GM23338 (cell line): ENCODE data around the gene P4HTM. TPM values are rescaled to one million over a fixed set of nuclear protein-coding genes. Genes with fewer than 3 reads are reported as not detected.

ENCODE experiments used
- ATAC-seq: fragments of 200-7000 bp; cut with Tn5 transposase; 3 replicates; pipeline ENCODE4 v1.9.1; 2020
- DNase-seq: peaks from one replicate; pipeline ENCODE4 v3.0.0-alpha.2; 2015; ENCODE audit warnings: low spot score
- H2AFZ ChIP-seq: fragments of 200-600 bp; sonication (generic); 2 replicates; pipeline ENCODE4 v1.8.0; 2016; ENCODE audit warnings: antibody characterized with exemption, mild to moderate bottlenecking, moderate library complexity
- H3F3A ChIP-seq: fragments of 200-600 bp; sonication (generic); replicated peaks from 2 replicates; pipeline ENCODE4 v1.8.0; 2017; ENCODE audit warnings: antibody characterized with exemption, mixed run types, low read depth
- H3K27ac ChIP-seq: fragments of 200-600 bp; sonication (generic); 2 replicates; pipeline ENCODE4 v1.6.1; 2016; ENCODE audit warnings: low read depth
- H3K27me3 ChIP-seq: fragments of 200-600 bp; sonication (generic); 2 replicates; pipeline ENCODE4 v1.8.0; 2016; ENCODE audit warnings: mild to moderate bottlenecking, mixed run types, moderate library complexity; ENCODE audit not compliant: insufficient read depth
- H3K36me3 ChIP-seq: fragments of 200-600 bp; sonication (generic); 2 replicates; pipeline ENCODE4 v1.8.0; 2016; ENCODE audit warnings: mild to moderate bottlenecking; ENCODE audit not compliant: insufficient read depth
- H3K4me1 ChIP-seq: fragments of 200-600 bp; sonication (generic); 2 replicates; pipeline ENCODE4 v1.8.0; 2016; ENCODE audit warnings: mild to moderate bottlenecking, moderate library complexity; ENCODE audit not compliant: insufficient read depth
- H3K4me2 ChIP-seq: fragments of 200-600 bp; sonication (generic); 2 replicates; pipeline ENCODE4 v1.7.1; 2017; ENCODE audit warnings: mixed run types
- H3K4me3 ChIP-seq: fragments of 200-600 bp; sonication (generic); 2 replicates; pipeline ENCODE4 v1.6.1; 2016; ENCODE audit warnings: mixed run types
- H3K79me2 ChIP-seq: fragments of 200-600 bp; sonication (generic); replicated peaks from 2 replicates; pipeline ENCODE4 v1.8.0; 2017; ENCODE audit warnings: mild to moderate bottlenecking; ENCODE audit not compliant: insufficient read depth
- H3K9me2 ChIP-seq: fragments of 200-600 bp; sonication (generic); 2 replicates; pipeline ENCODE4 v1.8.0; 2017; ENCODE audit not compliant: insufficient read depth
- H4K20me1 ChIP-seq: fragments of 200-600 bp; sonication (generic); replicated peaks from 2 replicates; pipeline ENCODE4 v1.8.0; 2017; ENCODE audit warnings: mild to moderate bottlenecking; ENCODE audit not compliant: insufficient read depth
- H3K27ac Mint-ChIP-seq: 2 replicates; pipeline ENCODE4 v1.8.0; 2020; ENCODE audit warnings: inconsistent platforms, mild to moderate bottlenecking, moderate library complexity, mixed read lengths
- H3K27me3 Mint-ChIP-seq: 3 replicates; pipeline ENCODE4 v1.8.0; 2022; ENCODE audit warnings: low read depth, mild to moderate bottlenecking, moderate library complexity, mixed read lengths, inconsistent platforms; ENCODE audit not compliant: insufficient read depth, poor library complexity
- H3K36me3 Mint-ChIP-seq: 3 replicates; pipeline ENCODE4 v1.8.0; 2021; ENCODE audit warnings: low read depth, mild to moderate bottlenecking, inconsistent platforms, moderate library complexity, mixed read lengths
- H3K4me1 Mint-ChIP-seq: 3 replicates; pipeline ENCODE4 v1.8.0; 2020; ENCODE audit warnings: mild to moderate bottlenecking, inconsistent platforms, mixed read lengths
- H3K4me3 Mint-ChIP-seq: 3 replicates; pipeline ENCODE4 v1.8.0; 2021; ENCODE audit warnings: moderate library complexity, mild to moderate bottlenecking, inconsistent platforms, mixed read lengths
- H3K9me3 Mint-ChIP-seq: 3 replicates; pipeline ENCODE4 v1.8.0; 2020; ENCODE audit warnings: moderate library complexity, mild to moderate bottlenecking, inconsistent platforms, mixed read lengths
- CREB1 ChIP-seq: fragments of 250-450 bp; sonication (Bioruptor Pico); IDR thresholded peaks from 2 replicates; pipeline ENCODE4 v1.5.0; 2020; ENCODE audit warnings: low read depth, mild to moderate bottlenecking, moderate library complexity
- EZH2 ChIP-seq: fragments of 200-600 bp; sonication (generic); IDR thresholded peaks from one replicate; pipeline ENCODE4 v1.8.0; 2017; ENCODE audit warnings: antibody characterized with exemption, mild to moderate bottlenecking, low read depth; ENCODE audit not compliant: unreplicated experiment
- EZH2phosphoT487 ChIP-seq: fragments of 200-600 bp; sonication (generic); IDR thresholded peaks from one replicate; pipeline ENCODE4 v1.8.1; 2018; ENCODE audit warnings: antibody characterized with exemption; ENCODE audit not compliant: unreplicated experiment
- JUNB ChIP-seq: IDR thresholded peaks from one replicate; pipeline ENCODE4 v1.6.1; 2016; ENCODE audit warnings: antibody characterized with exemption; ENCODE audit not compliant: unreplicated experiment
- NANOG ChIP-seq: IDR thresholded peaks from 2 replicates; pipeline ENCODE4 v1.6.1; 2016; ENCODE audit warnings: antibody characterized with exemption, borderline replicate concordance
- POLR2AphosphoS5 ChIP-seq: IDR thresholded peaks from 2 replicates; pipeline ENCODE4 v1.6.1; 2016; ENCODE audit warnings: antibody characterized with exemption, low read depth
- STAT1 ChIP-seq: IDR thresholded peaks from one replicate; pipeline ENCODE4 v1.6.1; 2016; ENCODE audit warnings: antibody characterized with exemption; ENCODE audit not compliant: unreplicated experiment
- ZNF114 ChIP-seq: fragments of 250-450 bp; sonication (Bioruptor Pico); IDR thresholded peaks from 2 replicates; pipeline ENCODE4 v1.5.0; 2020; ENCODE audit warnings: mild to moderate bottlenecking, moderate library complexity
- ZNF331 ChIP-seq: fragments of 250-450 bp; sonication (Bioruptor Pico); IDR thresholded peaks from 2 replicates; pipeline ENCODE4 v1.5.0; 2020; ENCODE audit warnings: low read depth, mild to moderate bottlenecking, moderate library complexity
- polyA plus RNA-seq: library from polyadenylated mRNA; unstranded; fragments of >200 nt; fragmentation: Nextera tagmentation; extraction: Ambion mirVana; gene quantifications from 2 replicates; pipeline ENCODE4 v1.2.1, GENCODE V29; 2016
- total RNA-seq: library from RNA; depleted of rRNA; stranded (reverse); fragments of >200 nt; shearing (Covaris generic); gene quantifications from 2 replicates; pipeline ENCODE4 v1.2.3, GENCODE V29; 2014
- TF ChIP-seq, protein P1 (sequence below): IDR thresholded peaks from one replicate; pipeline ENCODE4 v1.6.1; 2018; ENCODE audit warnings: antibody characterized with exemption; ENCODE audit not compliant: unreplicated experiment
- TF ChIP-seq, protein P2 (sequence below): IDR thresholded peaks from 2 replicates; pipeline ENCODE4 v1.6.1; 2016; ENCODE audit warnings: antibody characterized with exemption
- TF ChIP-seq, protein P3 (sequence below), 2 experiments: fragments of 200-600 bp in 1 of 2; sonication (generic) in 1 of 2; conservative IDR thresholded peaks; 2 replicates each; pipeline versions ENCODE4 v1.5.1 to v1.6.1; 2016 to 2017; ENCODE audit warnings: antibody characterized with exemption in 2 of 2, low read depth in 2 of 2, mild to moderate bottlenecking in 2 of 2, moderate library complexity in 1 of 2

P4HTM gene
- total and polyA plus RNA-seq, 2 experiments from 2014 or later, result 15.9 to 28.7 TPM

DNA sequence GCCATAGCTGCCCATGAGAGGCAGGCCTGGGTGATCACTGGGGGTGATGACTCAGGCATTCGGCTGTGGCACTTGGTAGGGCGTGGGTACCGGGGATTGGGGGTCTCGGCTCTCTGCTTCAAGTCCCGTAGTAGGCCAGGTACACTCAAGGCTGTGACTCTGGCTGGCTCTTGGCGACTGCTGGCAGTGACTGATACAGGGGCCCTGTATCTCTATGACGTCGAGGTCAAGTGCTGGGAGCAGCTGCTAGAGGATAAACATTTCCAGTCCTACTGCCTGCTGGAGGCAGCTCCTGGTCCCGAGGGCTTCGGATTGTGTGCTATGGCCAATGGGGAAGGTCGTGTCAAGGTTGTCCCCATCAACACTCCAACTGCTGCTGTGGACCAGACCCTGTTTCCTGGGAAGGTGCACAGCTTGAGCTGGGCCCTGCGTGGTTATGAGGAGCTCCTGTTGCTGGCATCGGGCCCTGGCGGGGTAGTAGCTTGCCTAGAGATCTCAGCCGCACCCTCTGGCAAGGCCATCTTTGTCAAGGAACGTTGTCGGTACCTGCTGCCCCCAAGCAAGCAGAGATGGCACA lies 22.5 kb downstream of the P4HTM start (continued):
- TF ChIP-seq CREB1, result no peak

DNA sequence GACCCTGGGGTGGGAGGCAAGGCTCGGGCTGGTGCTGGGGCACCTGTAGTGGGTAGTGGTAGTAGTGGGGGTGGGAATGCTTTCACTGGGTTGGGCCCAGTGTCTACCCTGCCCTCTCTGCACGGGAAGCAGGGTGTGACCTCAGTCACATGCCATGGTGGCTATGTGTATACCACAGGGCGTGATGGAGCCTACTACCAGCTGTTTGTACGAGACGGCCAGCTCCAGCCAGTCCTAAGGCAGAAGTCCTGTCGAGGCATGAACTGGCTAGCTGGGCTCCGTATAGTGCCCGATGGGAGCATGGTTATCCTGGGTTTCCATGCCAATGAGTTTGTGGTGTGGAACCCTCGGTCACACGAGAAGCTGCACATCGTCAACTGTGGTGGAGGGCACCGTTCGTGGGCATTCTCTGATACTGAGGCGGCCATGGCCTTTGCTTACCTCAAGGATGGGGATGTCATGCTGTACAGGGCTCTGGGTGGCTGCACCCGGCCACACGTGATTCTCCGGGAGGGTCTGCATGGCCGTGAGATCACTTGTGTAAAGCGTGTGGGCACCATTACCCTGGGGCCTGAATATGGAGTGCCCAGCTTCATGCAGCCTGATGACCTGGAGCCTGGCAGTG lies 23.2 kb downstream of the P4HTM start:
- Mint-ChIP-seq H3K4me3 (no peak overlapping the region), H3K27ac (no peak overlapping the region), H3K9me3 (peaks cover 2% of the 10 kb centered on the region; the same call in 2 of the 3 replicates), H3K36me3 (peaks cover 64% of the 10 kb centered on the region), H3K4me1 (peaks cover 16% of the 10 kb centered on the region), H3K27me3 (peaks cover 16% of the 10 kb centered on the region)
- Histone ChIP-seq H3K9me2 (no peaks in the 10 kb centered on the region), H3K79me2 (peaks cover 47% of the 10 kb centered on the region), H3K36me3 (peaks cover 19% of the 10 kb centered on the region), H2AFZ (no peak overlapping the region), H3K27me3 (no peaks in the 10 kb centered on the region), H3F3A (peaks cover 26% of the 10 kb centered on the region; the same call in 1 of the 2 replicates), H3K27ac (no peak overlapping the region), H3K4me1 (peaks cover 6% of the 10 kb centered on the region), H3K4me3 (no peak overlapping the region), H3K4me2 (no peak overlapping the region), H4K20me1 (peaks cover 36% of the 10 kb centered on the region)
- DNase-seq (no peak), ATAC-seq (no peak)
- TF ChIP-seq STAT1, result no peak
- no peak for TF ChIP-seq EZH2phosphoT487
- no peak for TF ChIP-seq ZNF114 (CRISPR knock-in tag)
- TF ChIP-seq, protein P1, sequence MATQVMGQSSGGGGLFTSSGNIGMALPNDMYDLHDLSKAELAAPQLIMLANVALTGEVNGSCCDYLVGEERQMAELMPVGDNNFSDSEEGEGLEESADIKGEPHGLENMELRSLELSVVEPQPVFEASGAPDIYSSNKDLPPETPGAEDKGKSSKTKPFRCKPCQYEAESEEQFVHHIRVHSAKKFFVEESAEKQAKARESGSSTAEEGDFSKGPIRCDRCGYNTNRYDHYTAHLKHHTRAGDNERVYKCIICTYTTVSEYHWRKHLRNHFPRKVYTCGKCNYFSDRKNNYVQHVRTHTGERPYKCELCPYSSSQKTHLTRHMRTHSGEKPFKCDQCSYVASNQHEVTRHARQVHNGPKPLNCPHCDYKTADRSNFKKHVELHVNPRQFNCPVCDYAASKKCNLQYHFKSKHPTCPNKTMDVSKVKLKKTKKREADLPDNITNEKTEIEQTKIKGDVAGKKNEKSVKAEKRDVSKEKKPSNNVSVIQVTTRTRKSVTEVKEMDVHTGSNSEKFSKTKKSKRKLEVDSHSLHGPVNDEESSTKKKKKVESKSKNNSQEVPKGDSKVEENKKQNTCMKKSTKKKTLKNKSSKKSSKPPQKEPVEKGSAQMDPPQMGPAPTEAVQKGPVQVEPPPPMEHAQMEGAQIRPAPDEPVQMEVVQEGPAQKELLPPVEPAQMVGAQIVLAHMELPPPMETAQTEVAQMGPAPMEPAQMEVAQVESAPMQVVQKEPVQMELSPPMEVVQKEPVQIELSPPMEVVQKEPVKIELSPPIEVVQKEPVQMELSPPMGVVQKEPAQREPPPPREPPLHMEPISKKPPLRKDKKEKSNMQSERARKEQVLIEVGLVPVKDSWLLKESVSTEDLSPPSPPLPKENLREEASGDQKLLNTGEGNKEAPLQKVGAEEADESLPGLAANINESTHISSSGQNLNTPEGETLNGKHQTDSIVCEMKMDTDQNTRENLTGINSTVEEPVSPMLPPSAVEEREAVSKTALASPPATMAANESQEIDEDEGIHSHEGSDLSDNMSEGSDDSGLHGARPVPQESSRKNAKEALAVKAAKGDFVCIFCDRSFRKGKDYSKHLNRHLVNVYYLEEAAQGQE, result no peak
- TF ChIP-seq, protein P2, sequence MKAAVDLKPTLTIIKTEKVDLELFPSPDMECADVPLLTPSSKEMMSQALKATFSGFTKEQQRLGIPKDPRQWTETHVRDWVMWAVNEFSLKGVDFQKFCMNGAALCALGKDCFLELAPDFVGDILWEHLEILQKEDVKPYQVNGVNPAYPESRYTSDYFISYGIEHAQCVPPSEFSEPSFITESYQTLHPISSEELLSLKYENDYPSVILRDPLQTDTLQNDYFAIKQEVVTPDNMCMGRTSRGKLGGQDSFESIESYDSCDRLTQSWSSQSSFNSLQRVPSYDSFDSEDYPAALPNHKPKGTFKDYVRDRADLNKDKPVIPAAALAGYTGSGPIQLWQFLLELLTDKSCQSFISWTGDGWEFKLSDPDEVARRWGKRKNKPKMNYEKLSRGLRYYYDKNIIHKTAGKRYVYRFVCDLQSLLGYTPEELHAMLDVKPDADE, result no peak
- TF ChIP-seq CREB1, result no peak
- no peak for TF ChIP-seq POLR2AphosphoS5
- TF ChIP-seq JUNB, result no peak
- TF ChIP-seq EZH2, result no peak
- no peak for TF ChIP-seq NANOG
- TF ChIP-seq, protein P3, sequence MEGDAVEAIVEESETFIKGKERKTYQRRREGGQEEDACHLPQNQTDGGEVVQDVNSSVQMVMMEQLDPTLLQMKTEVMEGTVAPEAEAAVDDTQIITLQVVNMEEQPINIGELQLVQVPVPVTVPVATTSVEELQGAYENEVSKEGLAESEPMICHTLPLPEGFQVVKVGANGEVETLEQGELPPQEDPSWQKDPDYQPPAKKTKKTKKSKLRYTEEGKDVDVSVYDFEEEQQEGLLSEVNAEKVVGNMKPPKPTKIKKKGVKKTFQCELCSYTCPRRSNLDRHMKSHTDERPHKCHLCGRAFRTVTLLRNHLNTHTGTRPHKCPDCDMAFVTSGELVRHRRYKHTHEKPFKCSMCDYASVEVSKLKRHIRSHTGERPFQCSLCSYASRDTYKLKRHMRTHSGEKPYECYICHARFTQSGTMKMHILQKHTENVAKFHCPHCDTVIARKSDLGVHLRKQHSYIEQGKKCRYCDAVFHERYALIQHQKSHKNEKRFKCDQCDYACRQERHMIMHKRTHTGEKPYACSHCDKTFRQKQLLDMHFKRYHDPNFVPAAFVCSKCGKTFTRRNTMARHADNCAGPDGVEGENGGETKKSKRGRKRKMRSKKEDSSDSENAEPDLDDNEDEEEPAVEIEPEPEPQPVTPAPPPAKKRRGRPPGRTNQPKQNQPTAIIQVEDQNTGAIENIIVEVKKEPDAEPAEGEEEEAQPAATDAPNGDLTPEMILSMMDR (conservative IDR thresholded peaks at IDR 0.05; ENCODE audit: low read depth in 2 of 2), result no peak
- TF ChIP-seq ZNF331 (CRISPR knock-in tag), result no peak
